Activated naive CD8-positive, alpha-beta T cell treated with anti-CD3 and anti-CD28 coated beads for 36 hours (primary cell): ENCODE results near the gene TP53TG3E. TPM values are rescaled to one million over a fixed set of nuclear protein-coding genes. Genes with fewer than 3 reads are reported as not detected.
"Not testable (repeated sequence)": the region's sequence is repeated elsewhere in the genome, so short reads cannot be mapped to it uniquely, and the experiment has no call there.

ENCODE experiments used
- DNase-seq: peaks from one replicate; pipeline ENCODE4 v3.0.0; 2021
- H3K27ac Mint-ChIP-seq: one replicate; pipeline ENCODE4 v1.8.0; 2022; ENCODE audit warnings: mild to moderate bottlenecking, moderate library complexity, mixed read lengths
- H3K27me3 Mint-ChIP-seq: one replicate; pipeline ENCODE4 v1.8.0; 2022; ENCODE audit warnings: mild to moderate bottlenecking, mixed read lengths
- H3K36me3 Mint-ChIP-seq: one replicate; pipeline ENCODE4 v1.8.0; 2021; ENCODE audit warnings: mild to moderate bottlenecking, mixed read lengths
- H3K4me1 Mint-ChIP-seq: one replicate; pipeline ENCODE4 v1.8.0; 2021; ENCODE audit warnings: mixed read lengths
- H3K4me3 Mint-ChIP-seq: one replicate; pipeline ENCODE4 v1.8.0; 2022; ENCODE audit warnings: mild to moderate bottlenecking, moderate library complexity, mixed read lengths
- H3K9me3 Mint-ChIP-seq: one replicate; pipeline ENCODE4 v1.8.0; 2022; ENCODE audit warnings: mixed read lengths
- total RNA-seq, 2 experiments: library from RNA; stranded (reverse); gene quantifications; one replicate each; pipeline ENCODE4 v1.2.3, GENCODE V29; 2021

TP53TG3E gene
- not detected for total RNA-seq

GRCh38 chr16:33304006-33304405, at the start of gene TP53TG3E:
Gene TP53TG3E (plus strand): TSS chr16:33304306. CDS start chr16:33304374, 68 bp downstream.
- not testable (repeated sequence) for H3K9me3 Mint-ChIP-seq, DNase-seq, H3K36me3 Mint-ChIP-seq, H3K27ac Mint-ChIP-seq, H3K4me1 Mint-ChIP-seq, H3K4me3 Mint-ChIP-seq, H3K27me3 Mint-ChIP-seq

DNA sequence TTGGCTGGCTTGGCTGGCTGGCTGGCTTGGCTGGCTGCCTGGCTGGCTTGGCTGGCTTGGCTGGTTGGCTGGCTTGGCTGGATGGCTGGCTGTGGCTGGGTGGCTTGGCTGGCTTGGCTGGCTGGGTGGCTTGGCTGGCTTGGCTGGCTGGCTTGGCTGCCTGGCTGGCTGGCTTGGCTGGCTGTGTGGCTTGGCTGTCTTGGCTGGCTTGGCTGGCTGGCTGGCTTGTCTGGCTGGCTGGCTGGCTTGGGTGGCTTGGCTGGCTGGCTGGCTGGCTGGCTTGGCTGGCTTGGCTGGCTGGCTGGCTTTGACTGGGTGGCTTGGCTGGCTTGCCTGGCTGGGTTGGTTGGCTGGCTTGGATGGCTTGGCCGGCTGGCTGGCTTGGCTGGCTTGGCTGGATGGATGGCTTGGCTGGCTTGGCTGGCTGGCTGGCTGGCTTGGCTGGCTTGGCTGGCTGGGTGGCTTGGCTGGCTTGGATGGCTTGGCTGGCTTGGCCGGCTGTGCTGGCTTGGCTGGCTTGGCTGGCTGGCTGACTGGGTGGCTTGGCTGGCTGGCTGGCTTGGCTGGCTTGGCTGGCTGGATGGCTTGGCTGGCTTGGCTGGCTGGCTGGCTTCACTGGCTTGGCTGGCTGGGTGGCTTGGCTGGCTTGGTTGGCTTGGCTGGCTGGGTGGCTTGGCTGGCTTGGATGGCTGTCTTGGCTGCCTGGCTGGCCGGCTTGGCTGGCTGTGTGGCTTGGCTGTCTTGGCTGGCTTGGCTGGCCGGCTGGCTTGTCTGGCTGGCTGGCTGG, 32.3 kb downstream of the TP53TG3E start:
- H3K36me3 Mint-ChIP-seq, H3K27ac Mint-ChIP-seq, H3K4me1 Mint-ChIP-seq, H3K9me3 Mint-ChIP-seq, H3K4me3 Mint-ChIP-seq, H3K27me3 Mint-ChIP-seq: not testable (repeated sequence)
- peak; percentile 18 for DNase-seq

DNA sequence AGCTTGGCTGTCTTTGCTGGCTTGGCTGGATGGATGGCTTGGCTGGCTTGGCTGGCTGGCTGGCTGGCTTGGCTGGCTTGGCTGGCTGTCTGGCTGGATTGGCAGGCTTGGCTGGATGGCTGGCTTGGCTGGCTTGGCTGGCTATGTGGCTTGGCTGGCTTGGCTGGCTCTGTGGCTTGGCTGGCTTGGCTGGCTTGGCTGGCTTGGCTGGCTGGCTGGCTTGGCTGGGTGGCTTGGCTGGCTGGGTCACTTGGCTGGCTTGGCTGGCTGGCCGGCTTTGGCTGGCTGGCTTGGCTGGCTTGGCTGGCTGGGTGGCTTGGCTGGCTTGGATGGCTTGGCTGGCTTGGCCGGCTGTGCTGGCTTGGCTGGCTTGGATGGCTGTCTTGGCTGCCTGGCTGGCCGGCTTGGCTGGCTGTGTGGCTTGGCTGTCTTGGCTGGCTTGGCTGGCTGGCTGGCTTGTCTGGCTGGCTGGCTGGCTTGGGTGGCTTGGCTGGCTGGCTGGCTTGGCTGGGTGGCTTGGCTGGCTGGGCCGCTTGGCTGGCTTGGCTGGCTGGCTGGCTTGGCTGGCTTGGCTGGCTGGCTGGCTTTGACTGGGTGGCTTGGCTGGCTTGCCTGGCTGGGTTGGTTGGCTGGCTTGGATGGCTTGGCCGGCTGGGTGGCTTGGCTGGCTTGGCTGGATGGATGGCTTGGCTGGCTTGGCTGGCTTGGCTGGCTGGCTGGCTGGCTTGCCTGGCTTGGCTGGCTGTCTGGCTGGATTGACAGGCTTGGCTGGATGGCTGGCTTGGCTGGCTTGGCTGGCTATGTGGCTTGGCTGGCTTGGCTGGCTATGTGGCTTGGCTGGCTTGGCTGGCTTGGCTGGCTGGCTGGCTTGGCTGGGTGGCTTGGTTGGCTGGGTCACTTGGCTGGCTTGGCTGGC, 33.8 kb downstream of the TP53TG3E start:
- not testable (repeated sequence) for H3K9me3 Mint-ChIP-seq, H3K4me1 Mint-ChIP-seq, H3K36me3 Mint-ChIP-seq, H3K27me3 Mint-ChIP-seq, H3K27ac Mint-ChIP-seq, H3K4me3 Mint-ChIP-seq
- DNase-seq = peak; percentile 12

DNA sequence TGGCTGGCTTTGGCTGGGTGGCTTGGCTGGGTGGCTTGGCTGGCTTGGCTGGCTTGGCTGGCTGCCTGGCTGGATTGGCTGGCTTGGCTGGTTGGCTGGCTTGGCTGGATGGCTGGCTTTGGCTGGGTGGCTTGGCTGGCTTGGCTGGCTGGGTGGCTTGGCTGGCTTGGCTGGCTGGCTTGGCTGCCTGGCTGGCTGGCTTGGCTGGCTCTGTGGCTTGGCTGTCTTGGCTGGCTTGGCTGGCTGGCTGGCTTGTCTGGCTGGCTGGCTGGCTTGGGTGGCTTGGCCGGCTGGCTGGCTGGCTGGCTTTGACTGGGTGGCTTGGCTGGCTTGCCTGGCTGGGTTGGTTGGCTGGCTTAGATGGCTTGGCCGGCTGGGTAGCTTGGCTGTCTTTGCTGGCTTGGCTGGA, 34.4 kb downstream of the TP53TG3E start:
- H3K9me3 Mint-ChIP-seq, H3K4me3 Mint-ChIP-seq, H3K36me3 Mint-ChIP-seq, H3K27me3 Mint-ChIP-seq, H3K27ac Mint-ChIP-seq, H3K4me1 Mint-ChIP-seq: not testable (repeated sequence)
- DNase-seq = peak; percentile 1

GRCh38 chr16:33339093-33340061, 35.3 kb downstream of the TP53TG3E start:
- H3K27me3 Mint-ChIP-seq, H3K4me1 Mint-ChIP-seq, H3K27ac Mint-ChIP-seq, H3K4me3 Mint-ChIP-seq, H3K36me3 Mint-ChIP-seq, H3K9me3 Mint-ChIP-seq: not testable (repeated sequence)
- peak; percentile 11 for DNase-seq

Other genes with a start within 250 kb of the TP53TG3E start
- not detected for gene TP53TG3C, start 110.1 kb upstream of the TP53TG3E start, total RNA-seq
- not detected for gene TP53TG3B, start 56.5 kb downstream of the TP53TG3E start, total RNA-seq
- gene TP53TG3F, start 155.3 kb downstream of the TP53TG3E start, total RNA-seq = not detected